ENCODE data around the gene TSR1.
A peak's percentile ranks its signal among the peaks of the same experiment; 100 is the strongest.

The TSR1 gene

GRCh38 chr17:2336215-2336851, at the start of gene TSR1:
TSS of gene TSR1 (minus strand) at chr17:2336457. CDS start at chr17:2336427, 30 bp downstream.
- peak; percentile 95 for DNase-seq (ENCODE audit: low spot score)

DNA sequence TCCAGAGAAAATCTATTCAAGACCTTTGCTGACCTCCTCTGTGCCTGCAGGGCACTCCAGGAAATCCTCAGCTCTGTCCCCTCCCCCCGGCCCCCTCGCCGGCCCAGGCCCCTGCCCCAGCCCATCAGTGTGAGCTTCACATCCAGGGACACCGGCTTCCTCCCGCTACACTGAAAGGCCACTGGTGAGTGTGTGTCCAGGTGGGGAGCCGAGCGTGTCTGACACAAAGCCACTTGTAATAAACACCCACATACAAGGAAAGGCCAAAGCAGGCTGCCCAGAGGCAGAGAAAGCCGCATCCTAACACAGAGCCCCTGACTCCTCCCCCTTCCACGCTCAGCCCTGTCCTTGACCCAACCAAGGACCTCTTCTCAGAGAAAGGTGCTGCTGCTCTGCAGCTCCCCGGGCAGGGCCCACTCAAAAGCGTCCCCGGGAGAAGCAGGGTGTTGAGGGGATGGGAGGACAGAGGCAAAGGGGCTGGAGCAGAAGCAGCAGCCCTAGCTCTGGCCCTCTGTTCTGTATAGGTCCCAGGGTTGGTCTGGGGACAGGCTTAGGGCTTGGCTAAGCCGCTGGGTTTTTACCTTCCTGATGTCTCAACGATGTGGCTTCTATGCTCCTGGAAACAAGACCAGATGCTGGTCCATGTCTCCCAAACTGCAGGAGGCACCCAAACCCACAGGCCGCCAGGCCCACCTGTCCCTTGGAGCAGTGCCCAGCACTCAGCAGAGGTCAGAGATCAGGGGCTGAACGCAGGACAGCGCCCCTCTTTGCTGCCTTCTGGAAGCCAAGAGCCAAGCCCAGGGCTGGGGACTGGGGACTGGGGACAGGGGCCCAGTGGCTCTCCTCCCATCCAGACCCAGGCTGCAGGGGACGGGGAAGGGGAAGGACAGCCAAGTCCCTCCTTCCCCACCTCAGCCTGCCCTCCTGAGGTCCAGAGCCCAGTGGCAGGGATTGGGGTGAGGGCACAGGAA, 49.3 kb upstream of the TSR1 start:
- DNase-seq (ENCODE audit: low spot score), result no peak

DNA sequence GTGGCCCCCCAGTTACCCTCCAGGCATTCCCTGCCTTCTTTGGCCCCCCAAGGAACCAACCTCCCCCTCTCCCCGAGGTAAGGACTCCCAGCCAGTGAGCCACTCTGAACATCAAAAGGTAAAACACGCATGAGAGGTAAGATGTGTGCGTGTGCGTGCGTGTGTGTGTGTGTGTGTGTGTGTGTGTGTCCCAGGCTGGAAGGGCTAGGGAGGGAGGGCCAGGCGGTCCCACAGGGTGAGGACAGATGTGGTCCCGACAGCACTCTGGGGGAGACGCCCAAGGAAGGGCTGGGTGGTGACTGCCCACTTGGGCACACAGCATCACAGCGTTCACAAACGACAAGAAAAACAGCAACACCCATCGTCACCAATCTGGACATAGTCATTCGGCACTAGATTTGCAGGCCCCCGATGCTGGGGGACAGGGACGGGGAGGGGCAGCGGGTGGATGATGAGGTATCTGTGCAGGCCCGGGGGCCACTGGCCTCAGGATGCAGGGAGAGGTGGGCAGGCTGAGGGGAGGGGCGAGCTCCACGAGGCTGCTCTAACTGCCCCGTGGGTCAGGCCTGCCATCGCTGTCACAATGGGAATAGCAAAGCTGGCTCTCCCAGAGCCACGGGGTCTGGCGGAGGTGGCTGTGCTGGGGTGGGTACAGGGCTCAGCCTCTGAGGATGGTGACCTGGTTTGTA, 48.3 kb upstream of the TSR1 start:
- no peak for DNase-seq (ENCODE audit: low spot score)

DNA sequence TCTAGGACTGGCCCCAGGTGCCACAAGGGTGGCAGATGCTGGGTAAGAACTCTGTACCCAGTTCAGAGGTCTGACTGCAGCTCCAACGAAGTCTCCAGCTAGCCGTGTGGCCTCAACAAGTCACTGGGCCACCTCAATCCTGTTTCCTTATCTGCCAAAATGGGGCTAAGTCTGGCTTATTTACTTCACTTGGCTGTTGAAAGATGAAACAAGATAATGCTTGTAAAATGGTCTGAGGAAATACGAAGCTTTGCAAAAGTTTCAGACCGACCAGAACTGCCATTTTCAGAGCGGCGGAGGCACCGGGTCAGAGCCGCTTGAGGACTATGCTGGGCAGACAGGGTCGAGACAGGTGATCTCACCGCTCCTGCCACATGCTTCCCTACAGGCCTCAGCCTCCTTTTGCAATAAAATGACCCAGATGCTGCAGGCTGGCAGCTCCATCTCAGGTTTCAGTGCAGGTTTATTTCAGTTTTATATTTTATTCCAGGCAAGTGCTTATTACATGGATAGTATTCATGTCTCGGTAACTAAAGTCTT, 47.4 kb upstream of the TSR1 start:
- DNase-seq (ENCODE audit: low spot score), result no peak

- no peak for DNase-seq (ENCODE audit: low spot score)
Measured at GRCh38 chr17:2380950-2381649, 44.8 kb upstream of the TSR1 start.

DNA sequence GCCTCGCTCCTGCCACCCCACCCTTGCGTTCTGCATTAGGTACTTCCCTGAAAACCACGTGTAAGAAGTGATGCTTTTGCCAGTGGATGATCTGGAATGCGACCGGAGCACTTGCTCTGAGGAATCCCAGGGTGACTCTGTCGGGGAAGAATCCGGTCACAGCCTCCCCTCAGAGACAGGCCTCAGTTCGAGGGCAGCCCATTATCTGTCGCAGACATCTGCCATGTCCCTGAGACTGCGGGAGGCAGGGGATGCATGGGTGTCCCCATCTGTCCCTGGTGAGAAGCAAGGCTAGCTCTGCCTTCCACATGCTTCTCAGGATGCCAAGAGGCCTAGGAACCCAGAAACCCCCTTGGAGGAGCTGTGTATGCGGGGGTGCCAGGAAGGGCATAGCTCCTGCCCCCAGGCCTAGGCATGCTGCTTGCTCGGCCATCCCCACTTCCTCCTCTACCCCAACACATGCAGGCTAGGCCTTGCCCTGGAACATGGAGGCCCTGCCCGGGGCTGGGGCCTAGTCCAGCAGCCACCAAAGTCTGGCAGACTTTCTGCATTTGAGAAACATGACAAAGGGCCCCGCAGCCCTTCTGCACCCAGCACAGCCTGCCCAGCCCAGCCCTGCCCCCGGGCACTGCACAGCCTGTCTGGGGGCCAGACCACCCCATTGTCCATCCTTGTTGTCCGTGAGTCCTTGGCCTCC, 44.1 kb upstream of the TSR1 start:
- DNase-seq (ENCODE audit: low spot score), result no peak

- no peak for DNase-seq (ENCODE audit: low spot score)
Measured at GRCh38 chr17:2379489-2380225, 43.4 kb upstream of the TSR1 start.

GRCh38 chr17:2378905-2379304, 42.6 kb upstream of the TSR1 start:
- DNase-seq (ENCODE audit: low spot score), result no peak

DNA sequence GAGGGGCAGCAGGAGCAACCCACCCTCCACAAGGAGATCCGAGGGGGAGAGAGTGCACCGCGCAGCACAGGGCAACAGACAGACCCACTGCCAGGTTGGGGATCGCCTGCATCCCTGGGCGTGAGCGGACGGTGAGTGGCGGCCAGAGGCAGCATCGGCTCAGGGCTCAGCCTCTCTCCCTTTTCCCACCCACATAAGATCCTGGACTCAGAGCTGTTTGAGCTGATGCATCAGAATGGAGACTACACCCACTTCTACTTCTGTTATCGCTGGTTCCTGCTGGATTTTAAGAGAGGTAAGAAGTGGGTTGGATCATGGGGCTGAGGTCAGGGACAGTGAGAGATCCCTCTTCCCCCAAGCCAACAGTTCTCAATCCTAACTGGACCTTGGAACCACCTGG, 41.4 kb upstream of the TSR1 start:
- DNase-seq (ENCODE audit: low spot score), result no peak

DNA sequence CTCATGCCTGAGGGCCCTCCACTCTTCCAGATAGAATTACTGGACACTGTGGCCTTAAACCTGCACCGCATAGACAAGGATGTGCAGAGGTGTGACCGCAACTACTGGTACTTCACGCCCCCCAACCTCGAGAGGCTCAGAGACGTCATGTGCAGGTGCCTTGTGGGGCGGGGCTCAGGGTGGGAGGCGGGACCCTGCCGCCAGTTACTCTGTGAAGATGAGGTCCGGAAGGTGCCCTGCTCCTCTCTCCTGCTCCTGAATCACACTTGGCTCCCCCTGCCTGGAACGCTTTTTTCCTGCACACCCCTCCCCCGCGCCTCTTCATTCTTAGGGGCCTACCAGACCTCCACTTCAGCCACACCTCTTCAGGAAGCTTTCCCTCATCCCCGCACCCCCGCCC, 39.9 kb upstream of the TSR1 start:
- DNase-seq (ENCODE audit: low spot score), result no peak

DNA sequence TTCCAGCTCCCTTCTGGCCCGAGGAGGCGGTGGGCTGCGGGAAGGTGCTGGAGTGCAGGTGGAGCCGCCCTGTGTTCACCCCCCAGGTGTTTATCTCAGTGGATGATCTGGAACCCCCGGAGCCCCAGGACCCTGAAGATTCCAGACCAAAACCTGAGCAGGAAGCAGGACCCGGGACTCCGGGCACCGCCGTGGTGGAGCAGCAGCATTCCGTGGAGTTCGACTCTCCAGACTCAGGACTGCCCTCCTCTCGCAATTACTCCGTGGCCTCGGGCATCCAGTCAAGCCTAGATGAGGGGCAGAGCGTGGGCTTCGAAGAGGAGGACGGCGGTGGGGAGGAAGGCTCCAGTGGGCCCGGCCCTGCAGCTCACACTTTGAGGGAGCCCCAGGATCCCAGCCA, 39.1 kb upstream of the TSR1 start:
- DNase-seq (ENCODE audit: low spot score), result no peak

- DNase-seq (ENCODE audit: low spot score), result no peak
Measured at GRCh38 chr17:2374549-2375285, 38.5 kb upstream of the TSR1 start.

- no peak for DNase-seq (ENCODE audit: low spot score)
Measured at GRCh38 chr17:2373179-2373578, 36.9 kb upstream of the TSR1 start.

GRCh38 chr17:2372681-2373080, 36.4 kb upstream of the TSR1 start:
- DNase-seq (ENCODE audit: low spot score), result no peak

GRCh38 chr17:2372180-2372579, 35.9 kb upstream of the TSR1 start:
- DNase-seq (ENCODE audit: low spot score), result no peak

- DNase-seq (ENCODE audit: low spot score), result no peak
Measured at GRCh38 chr17:2371183-2372130, 35.2 kb upstream of the TSR1 start.

- DNase-seq (ENCODE audit: low spot score), result no peak
Measured at GRCh38 chr17:2370211-2370589, 33.9 kb upstream of the TSR1 start.

GRCh38 chr17:2369551-2370210, 33.4 kb upstream of the TSR1 start:
- no peak for DNase-seq (ENCODE audit: low spot score)
